HFF-Myc (cell line): ENCODE measurements around the gene UPF3A.

Experiments
- DNase-seq: peaks from one replicate; pipeline ENCODE4 v3.0.0-alpha.2; 2011; ENCODE audit warnings: low read depth; ENCODE audit errors: extremely low read depth
- H3K4me3 ChIP-seq: replicated peaks from 2 replicates; pipeline ENCODE4 v1.5.1; 2011; ENCODE audit warnings: low read depth, mild to moderate bottlenecking, control low read depth, low read length
- CTCF ChIP-seq: IDR thresholded peaks from 2 replicates; pipeline ENCODE4 v1.5.1; 2012; ENCODE audit warnings: mild to moderate bottlenecking, low read depth, low read length, control low read depth; ENCODE audit errors: missing control alignments

The UPF3A gene

GRCh38 chr13:114319441-114319913 is 38.1 kb downstream of the UPF3A start:
- DNase-seq = peak; percentile 85
- no peak overlapping the region for H3K4me3 ChIP-seq
- no peak for TF ChIP-seq CTCF

GRCh38 chr13:114320065-114320464 is 38.7 kb downstream of the UPF3A start:
- no peak for TF ChIP-seq CTCF
- no peak for DNase-seq
- no peak overlapping the region for H3K4me3 ChIP-seq

- no peak overlapping the region for H3K4me3 ChIP-seq
- TF ChIP-seq CTCF = no peak
- DNase-seq = no peak
Observed at GRCh38 chr13:114321256-114321655, 39.9 kb downstream of the UPF3A start.

GRCh38 chr13:114323349-114323748 is 41.9 kb downstream of the UPF3A start:
- TF ChIP-seq CTCF = no peak
- H3K4me3 ChIP-seq = no peak overlapping the region
- DNase-seq = no peak

- TF ChIP-seq CTCF = no peak
- no peak overlapping the region for H3K4me3 ChIP-seq
- DNase-seq = no peak
Observed at GRCh38 chr13:114324334-114324733, 42.9 kb downstream of the UPF3A start.

GRCh38 chr13:114325729-114326128 is 44.3 kb downstream of the UPF3A start:
- no peak for DNase-seq
- H3K4me3 ChIP-seq = no peak overlapping the region
- TF ChIP-seq CTCF = no peak

- TF ChIP-seq CTCF = no peak
- H3K4me3 ChIP-seq = no peak overlapping the region
- no peak for DNase-seq
Observed at GRCh38 chr13:114328034-114328433, 46.6 kb downstream of the UPF3A start.
